Esophagus squamous epithelium (tissue), 4 donors: ENCODE data around the gene SERINC5.

Experiments
- POLR2A ChIP-seq, 4 donors: fragments of 450-650 bp; IDR thresholded peaks; one replicate each; pipeline ENCODE4 v1.6.1; 2017; ENCODE audit warnings: antibody characterized with exemption in 4 of 4, mild to moderate bottlenecking in 4 of 4, moderate library complexity in 3 of 4
- TF ChIP-seq, protein P1 (sequence below), 6 experiments: fragments of 450-650 bp in 4 of 6; fragments of 200-600 bp in 2 of 6; sonication (generic) in 2 of 6; IDR thresholded peaks; one replicate each; pipeline ENCODE4 v1.5.1; 2016 to 2019; ENCODE audit warnings: antibody characterized with exemption in 6 of 6, mild to moderate bottlenecking in 4 of 6, moderate library complexity in 4 of 6

DNA sequence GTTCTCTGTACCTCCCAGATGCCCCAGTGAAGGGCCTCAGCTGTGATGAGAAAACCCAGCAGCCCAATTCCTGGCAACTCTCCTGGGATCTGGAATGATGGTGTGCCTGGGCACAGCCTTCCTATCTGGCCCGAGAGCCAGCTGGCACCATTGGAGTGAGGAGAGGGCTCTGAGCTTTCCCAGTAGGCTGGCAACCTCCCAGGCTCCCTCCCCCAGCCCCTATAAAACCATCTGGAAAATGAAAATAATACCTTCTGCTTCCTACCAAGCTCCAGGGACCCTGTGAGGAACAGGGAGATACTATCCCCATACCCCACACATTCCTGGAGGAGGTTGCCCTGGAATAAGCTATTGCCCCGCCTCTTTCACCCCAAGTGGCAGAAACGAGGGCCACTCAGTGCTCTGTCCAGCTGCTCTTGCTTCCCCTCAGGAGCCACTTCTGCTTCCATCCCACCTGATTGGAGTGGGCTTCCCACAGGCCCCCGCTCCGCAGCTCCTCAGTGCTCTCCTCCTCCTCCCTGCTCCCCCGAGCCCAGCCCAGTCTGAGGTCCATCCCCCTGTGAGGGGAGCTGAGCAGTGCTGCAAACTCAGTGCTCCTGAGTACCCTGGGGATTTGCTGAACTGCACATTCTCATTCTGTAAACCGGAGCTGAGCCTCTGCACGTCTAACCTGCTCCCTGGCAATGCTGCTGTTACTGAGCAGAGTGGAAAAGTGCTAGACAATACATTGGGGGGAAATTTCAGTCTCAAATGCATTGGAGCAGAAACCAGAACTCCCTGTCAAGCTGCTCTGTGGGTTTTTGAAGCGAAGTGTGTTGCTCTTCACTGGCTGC is 146.0 kb downstream of the SERINC5 start:
- TF ChIP-seq, protein P1, sequence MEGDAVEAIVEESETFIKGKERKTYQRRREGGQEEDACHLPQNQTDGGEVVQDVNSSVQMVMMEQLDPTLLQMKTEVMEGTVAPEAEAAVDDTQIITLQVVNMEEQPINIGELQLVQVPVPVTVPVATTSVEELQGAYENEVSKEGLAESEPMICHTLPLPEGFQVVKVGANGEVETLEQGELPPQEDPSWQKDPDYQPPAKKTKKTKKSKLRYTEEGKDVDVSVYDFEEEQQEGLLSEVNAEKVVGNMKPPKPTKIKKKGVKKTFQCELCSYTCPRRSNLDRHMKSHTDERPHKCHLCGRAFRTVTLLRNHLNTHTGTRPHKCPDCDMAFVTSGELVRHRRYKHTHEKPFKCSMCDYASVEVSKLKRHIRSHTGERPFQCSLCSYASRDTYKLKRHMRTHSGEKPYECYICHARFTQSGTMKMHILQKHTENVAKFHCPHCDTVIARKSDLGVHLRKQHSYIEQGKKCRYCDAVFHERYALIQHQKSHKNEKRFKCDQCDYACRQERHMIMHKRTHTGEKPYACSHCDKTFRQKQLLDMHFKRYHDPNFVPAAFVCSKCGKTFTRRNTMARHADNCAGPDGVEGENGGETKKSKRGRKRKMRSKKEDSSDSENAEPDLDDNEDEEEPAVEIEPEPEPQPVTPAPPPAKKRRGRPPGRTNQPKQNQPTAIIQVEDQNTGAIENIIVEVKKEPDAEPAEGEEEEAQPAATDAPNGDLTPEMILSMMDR (IDR thresholded peaks at IDR 0.05), result no peak
- TF ChIP-seq POLR2A (IDR thresholded peaks at IDR 0.05), result no peak
